HCT116 (cell line): ENCODE measurements around the gene TIGIT. TPM values are rescaled to one million over a fixed set of nuclear protein-coding genes. Genes with fewer than 3 reads are reported as not detected.

Experiments
- ATAC-seq: fragments of 200-7000 bp; cut with Tn5 transposase; 2 replicates; pipeline ENCODE4 v1.9.1; 2020; ENCODE audit warnings: mild to moderate bottlenecking, moderate library complexity
- BruUV-seq: library from RNA; stranded (reverse); fragments of 400-500 nt; replicated peaks from 2 replicates; lab custom pipeline; 2021; lab: Mats Ljungman, UMichigan
- CTCF ChIA-PET: fragments of 300-600 bp; sonication (Branson Sonifier 250); formaldehyde crosslinking; loops from one replicate; lab custom pipeline; 2021; ENCODE audit warnings: antibody characterized with exemption; lab: Charles Lee
- POLR2A ChIA-PET: fragments of 300-600, 350-600 bp; sonication (Branson Sonifier 250); formaldehyde crosslinking; loops from one replicate; lab custom pipeline; 2021; ENCODE audit warnings: antibody characterized with exemption; lab: Charles Lee
- RAD21 ChIA-PET, 2 experiments: fragments of 300-600 bp; sonication (Branson Sonifier 250); formaldehyde crosslinking; loops; one replicate each; lab custom pipeline; 2023; ENCODE audit warnings: low total read pairs in 2 of 2; ENCODE audit not compliant: uncharacterized antibody in 2 of 2, unreplicated experiment in 2 of 2, low non-redundant PET in 1 of 2; lab: Charles Lee
- DNase-seq: peaks from one replicate; pipeline ENCODE4 v3.0.0-alpha.2; 2010; ENCODE audit warnings: low read depth, low spot score
- H2AFZ ChIP-seq: fragments of 200-600 bp; shearing (Covaris generic), sonication (generic); 2 replicates; pipeline ENCODE4 v1.6.1; 2017; ENCODE audit warnings: low read depth, mixed run types, mixed read lengths, antibody characterized with exemption, low read length; ENCODE audit not compliant: poor library complexity, severe bottlenecking
- H3K27ac ChIP-seq: 2 replicates; pipeline ENCODE4 v1.5.1; 2012; ENCODE audit warnings: low read depth, low read length
- H3K27me3 ChIP-seq: fragments of 200-600 bp; sonication (generic); 2 replicates; pipeline ENCODE4 v1.6.1; 2016; ENCODE audit warnings: mixed run types, low read length, mixed read lengths; ENCODE audit not compliant: insufficient read depth
- H3K36me3 ChIP-seq, 2 experiments: fragments of 200-500 bp in 1 of 2; fragments of 200-600 bp in 1 of 2; sonication (Bioruptor generic) in 1 of 2; sonication (generic) in 1 of 2; 2 replicates each; pipeline versions ENCODE4 v1.5.1 to v1.6.1; 2014 to 2016; ENCODE audit warnings: low read length in 2 of 2, inconsistent platforms in 1 of 2, mixed read lengths in 1 of 2, mixed run types in 1 of 2; ENCODE audit not compliant: insufficient read depth in 2 of 2, control insufficient read depth in 1 of 2
- H3K4me1 ChIP-seq, 2 experiments: fragments of 200-600 bp in 1 of 2; sonication (generic) in 1 of 2; 2 replicates each; pipeline versions ENCODE4 v1.5.1 to v1.6.1; 2012 to 2017; ENCODE audit warnings: low read length in 2 of 2, inconsistent platforms in 1 of 2, mild to moderate bottlenecking in 1 of 2, mixed read lengths in 1 of 2, mixed run types in 1 of 2, moderate library complexity in 1 of 2; ENCODE audit not compliant: insufficient read depth in 2 of 2, control insufficient read depth in 1 of 2
- H3K4me2 ChIP-seq: fragments of 200-600 bp; sonication (generic); 2 replicates; pipeline ENCODE4 v1.6.1; 2017; ENCODE audit warnings: mixed run types, low read length, mixed read lengths
- H3K4me3 ChIP-seq, 2 experiments: fragments of 200-600 bp in 1 of 2; sonication (generic) in 1 of 2; replicated peaks in 1 of 2; 2 replicates each; pipeline ENCODE4 v1.5.1; 2011 to 2016; ENCODE audit warnings: low read length in 2 of 2, control low read depth in 1 of 2, low read depth in 1 of 2, mild to moderate bottlenecking in 1 of 2, mixed read lengths in 1 of 2, mixed run types in 1 of 2
- H3K79me2 ChIP-seq: fragments of 200-600 bp; sonication (generic); 2 replicates; pipeline ENCODE4 v1.6.1; 2017; ENCODE audit warnings: mild to moderate bottlenecking, mixed run types, low read length, moderate library complexity, mixed read lengths; ENCODE audit not compliant: insufficient read depth
- H3K9ac ChIP-seq: fragments of 200-600 bp; sonication (generic); 2 replicates; pipeline ENCODE4 v1.6.1; 2016; ENCODE audit warnings: low read length, mixed read lengths
- H3K9me2 ChIP-seq: fragments of 200-600 bp; sonication (generic), shearing (Covaris generic); 2 replicates; pipeline ENCODE4 v1.6.1; 2017; ENCODE audit warnings: mixed run types, mild to moderate bottlenecking, moderate library complexity; ENCODE audit not compliant: insufficient read depth
- H3K9me3 ChIP-seq, 2 experiments: fragments of 200-500 bp in 1 of 2; fragments of 200-600 bp in 1 of 2; sonication (Bioruptor generic) in 1 of 2; sonication (generic) in 1 of 2; 2 replicates each; pipeline ENCODE4 v1.6.1; 2014 to 2017; ENCODE audit warnings: low read length in 2 of 2, mixed read lengths in 2 of 2, inconsistent platforms in 1 of 2, low read depth in 1 of 2, mild to moderate bottlenecking in 1 of 2, mixed run types in 1 of 2, moderate library complexity in 1 of 2; ENCODE audit not compliant: control insufficient read depth in 1 of 2, insufficient read depth in 1 of 2
- H4K20me1 ChIP-seq: fragments of 200-600 bp; sonication (generic), shearing (Covaris generic); 2 replicates; pipeline ENCODE4 v1.6.1; 2017; ENCODE audit warnings: mixed run types, mild to moderate bottlenecking, moderate library complexity; ENCODE audit not compliant: insufficient read depth
- ELF1 ChIP-seq: IDR thresholded peaks from 2 replicates; pipeline ENCODE4 v1.6.1; 2012; ENCODE audit warnings: low read depth, borderline replicate concordance
- FOSL1 ChIP-seq: IDR thresholded peaks from 2 replicates; pipeline ENCODE4 v1.6.1; 2012; ENCODE audit warnings: low read depth
- POLR2A ChIP-seq: IDR thresholded peaks from 2 replicates; pipeline ENCODE4 v1.7.0; 2011; ENCODE audit warnings: borderline replicate concordance; ENCODE audit not compliant: insufficient read depth, insufficient read length; ENCODE audit errors: extremely low read depth
- POLR2AphosphoS5 ChIP-seq: IDR thresholded peaks from 2 replicates; pipeline ENCODE4 v1.6.1; 2011; ENCODE audit warnings: mild to moderate bottlenecking, low read depth, low read length, moderate library complexity
- SIN3A ChIP-seq: IDR thresholded peaks from 2 replicates; pipeline ENCODE4 v1.6.1; 2012; ENCODE audit warnings: low read depth
- SRF ChIP-seq: IDR thresholded peaks from 2 replicates; pipeline ENCODE4 v1.6.1; 2012; ENCODE audit warnings: low read depth
- intact Hi-C: fragments of 100-400 bp; cut with micrococcal nuclease; formaldehyde crosslinking; loops from 2 replicates; pipeline ENCODE4 v1.10.0; 2022
- total RNA-seq: library from RNA; stranded (reverse); gene quantifications from one replicate; pipeline ENCODE4 v1.2.1, GENCODE V29; 2021; ENCODE audit not compliant: unreplicated experiment
- TF ChIP-seq, protein P1 (sequence below): IDR thresholded peaks from 2 replicates; pipeline ENCODE4 v1.6.1; 2012
- TF ChIP-seq, protein P2 (sequence below): IDR thresholded peaks from 2 replicates; pipeline ENCODE4 v1.6.1; 2011; ENCODE audit warnings: mild to moderate bottlenecking, low read length, moderate library complexity; ENCODE audit not compliant: insufficient replicate concordance; ENCODE audit errors: extremely low read depth

Gene TIGIT
- total RNA-seq, 1 experiment from 2014 or later: 0.07 TPM

DNA sequence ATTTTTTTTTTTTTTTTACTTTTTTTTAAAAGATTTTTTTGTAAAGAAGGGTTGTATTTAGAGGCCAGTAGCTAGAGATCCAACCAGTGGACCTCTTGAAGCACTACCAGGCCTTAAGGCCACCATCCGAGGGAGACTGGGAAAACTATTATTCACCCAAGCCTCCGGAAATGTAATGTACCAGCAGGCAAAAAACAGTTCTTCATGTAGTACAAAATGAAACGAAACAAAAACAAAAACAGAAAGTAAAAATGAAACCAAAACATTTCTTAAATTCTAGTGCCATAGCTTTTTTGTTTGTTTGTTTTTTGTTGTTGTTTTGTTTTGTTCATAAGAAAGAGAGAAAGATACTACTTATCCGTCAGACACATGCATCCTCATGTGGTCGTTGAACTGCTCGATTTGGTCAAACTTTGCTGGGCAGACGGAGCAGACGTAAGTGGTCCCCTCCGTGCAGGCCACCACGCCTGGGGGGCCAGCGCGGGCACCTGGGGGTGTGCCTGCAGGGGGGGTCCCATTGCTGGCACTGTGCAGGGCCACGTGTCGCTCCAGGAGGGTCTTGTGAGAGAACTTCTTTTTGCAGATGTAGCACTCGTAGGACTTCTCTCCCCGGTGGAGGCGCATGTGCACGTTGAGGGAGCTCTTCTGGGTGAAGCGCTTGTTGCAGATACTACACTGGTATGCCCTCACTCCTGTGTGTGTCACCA lies 45.0 kb downstream of the TIGIT start:
- Histone ChIP-seq H3K4me3 (no peak overlapping the region), H3K9me3 (no peaks in the 10 kb centered on the region), H3K4me1 (no peaks in the 10 kb centered on the region), H3K79me2 (peaks cover 14% of the 10 kb centered on the region; the same call in 1 of the 2 replicates), H3K4me2 (no peak overlapping the region), H3K9me2 (no peaks in the 10 kb centered on the region), H3K27ac (no peak overlapping the region), H3K36me3 (peaks cover 3 to 24% of the 10 kb centered on the region in 2 experiments; a peak in 3 of 4 replicates), H2AFZ (no peak overlapping the region), H4K20me1 (no peaks in the 10 kb centered on the region), H3K9ac (no peak overlapping the region), H3K27me3 (no peaks in the 10 kb centered on the region)
- no peak for ATAC-seq
- POLR2A ChIA-PET: no interaction called here
- RAD21 ChIA-PET: no interaction called here
- intact Hi-C loops: no loop called here
- CTCF ChIA-PET: no interaction called here
- DNase-seq: no peak
- BruUV-seq: no TSS peak
- TF ChIP-seq POLR2A: no peak
- TF ChIP-seq POLR2AphosphoS5: no peak
- TF ChIP-seq, protein P1, sequence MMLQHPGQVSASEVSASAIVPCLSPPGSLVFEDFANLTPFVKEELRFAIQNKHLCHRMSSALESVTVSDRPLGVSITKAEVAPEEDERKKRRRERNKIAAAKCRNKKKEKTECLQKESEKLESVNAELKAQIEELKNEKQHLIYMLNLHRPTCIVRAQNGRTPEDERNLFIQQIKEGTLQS: no peak
- no peak for TF ChIP-seq FOSL1
- no peak for TF ChIP-seq ELF1
- TF ChIP-seq, protein P2, sequence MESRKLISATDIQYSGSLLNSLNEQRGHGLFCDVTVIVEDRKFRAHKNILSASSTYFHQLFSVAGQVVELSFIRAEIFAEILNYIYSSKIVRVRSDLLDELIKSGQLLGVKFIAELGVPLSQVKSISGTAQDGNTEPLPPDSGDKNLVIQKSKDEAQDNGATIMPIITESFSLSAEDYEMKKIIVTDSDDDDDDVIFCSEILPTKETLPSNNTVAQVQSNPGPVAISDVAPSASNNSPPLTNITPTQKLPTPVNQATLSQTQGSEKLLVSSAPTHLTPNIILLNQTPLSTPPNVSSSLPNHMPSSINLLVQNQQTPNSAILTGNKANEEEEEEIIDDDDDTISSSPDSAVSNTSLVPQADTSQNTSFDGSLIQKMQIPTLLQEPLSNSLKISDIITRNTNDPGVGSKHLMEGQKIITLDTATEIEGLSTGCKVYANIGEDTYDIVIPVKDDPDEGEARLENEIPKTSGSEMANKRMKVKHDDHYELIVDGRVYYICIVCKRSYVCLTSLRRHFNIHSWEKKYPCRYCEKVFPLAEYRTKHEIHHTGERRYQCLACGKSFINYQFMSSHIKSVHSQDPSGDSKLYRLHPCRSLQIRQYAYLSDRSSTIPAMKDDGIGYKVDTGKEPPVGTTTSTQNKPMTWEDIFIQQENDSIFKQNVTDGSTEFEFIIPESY: no peak
- no peak for TF ChIP-seq SIN3A
- no peak for TF ChIP-seq SRF
